GM21390 (cell line): ENCODE results near the gene GNG3.
"Not testable (repeated sequence)": the region's sequence is repeated elsewhere in the genome, so short reads cannot be mapped to it uniquely, and the experiment has no call there.

Source experiments
- ATAC-seq: cut with Tn5 transposase; IDR thresholded peaks from one replicate; pipeline ENCODE4 v1.9.1; 2021; ENCODE audit not compliant: unreplicated experiment

Gene GNG3

GRCh38 chr11:62716206-62716605 lies 8.7 kb downstream of the GNG3 start:
- ATAC-seq = no peak

- ATAC-seq = no peak
Measured at GRCh38 chr11:62716816-62717215, 9.3 kb downstream of the GNG3 start.

GRCh38 chr11:62719302-62719978 lies 12.0 kb downstream of the GNG3 start:
- no peak for ATAC-seq

- no peak for ATAC-seq
Measured at GRCh38 chr11:62721994-62722393, 14.5 kb downstream of the GNG3 start.

- ATAC-seq = no peak
Measured at GRCh38 chr11:62724171-62724570, 16.7 kb downstream of the GNG3 start.

GRCh38 chr11:62725646-62726045 lies 18.2 kb downstream of the GNG3 start:
- no peak for ATAC-seq

GRCh38 chr11:62726156-62726914 lies 18.9 kb downstream of the GNG3 start:
- no peak for ATAC-seq

- peak; percentile 12 for ATAC-seq
Measured at GRCh38 chr11:62726915-62727164, 19.4 kb downstream of the GNG3 start.

- ATAC-seq = peak; percentile 69
Measured at GRCh38 chr11:62727165-62727871, 19.8 kb downstream of the GNG3 start, which contains the start of gene HNRNPUL2. TSS of gene HNRNPUL2 (minus strand) at chr11:62727457. CDS start at chr11:62727156, 301 bp downstream.

- peak; percentile 49 for ATAC-seq
Measured at GRCh38 chr11:62727872-62728170, 20.3 kb downstream of the GNG3 start.

- ATAC-seq = peak; percentile 27
Measured at GRCh38 chr11:62728171-62728988, 20.9 kb downstream of the GNG3 start, which contains the start of gene TTC9C. TSS of gene TTC9C (plus strand) at chr11:62728486. CDS start at chr11:62728849, 363 bp downstream.

- not testable (repeated sequence) for ATAC-seq
Measured at GRCh38 chr11:62730076-62730475, 22.6 kb downstream of the GNG3 start.

- ATAC-seq = no peak
Measured at GRCh38 chr11:62732830-62733229, 25.4 kb downstream of the GNG3 start.

- no peak for ATAC-seq
Measured at GRCh38 chr11:62737196-62737595, 29.7 kb downstream of the GNG3 start.

GRCh38 chr11:62747475-62748160 lies 40.1 kb downstream of the GNG3 start:
- ATAC-seq = no peak

GRCh38 chr11:62749931-62750330 lies 42.5 kb downstream of the GNG3 start:
- not testable (repeated sequence) for ATAC-seq

GRCh38 chr11:62752177-62752785 lies 44.8 kb downstream of the GNG3 start:
- ATAC-seq = no peak

GRCh38 chr11:62752994-62753735 lies 45.7 kb downstream of the GNG3 start:
- ATAC-seq = no peak

GRCh38 chr11:62753736-62754603 lies 46.5 kb downstream of the GNG3 start, which contains the start of gene ZBTB3:
TSS of gene ZBTB3 (minus strand) at chr11:62754160. CDS start at chr11:62753664, 496 bp downstream.
- peak; percentile 93 for ATAC-seq
